OCI-LY7 (cell line): Measurements from ENCODE around the gene ZG16B.

Experiments used
- CTCF ChIP-seq: fragments of 200-600 bp; sonication (generic); conservative IDR thresholded peaks from 2 replicates; pipeline ENCODE4 v1.5.1; 2014; ENCODE audit warnings: mild to moderate bottlenecking, antibody characterized with exemption, low read length, moderate library complexity, mixed read lengths
- EZH2phosphoT487 ChIP-seq: fragments of 200-600 bp; sonication (generic); IDR thresholded peaks from 2 replicates; pipeline ENCODE4 v1.6.1; 2018; ENCODE audit warnings: low read depth, borderline replicate concordance, mild to moderate bottlenecking, mixed run types, antibody characterized with exemption, low read length, moderate library complexity, mixed read lengths

- TF ChIP-seq CTCF (peak; percentile 87), EZH2phosphoT487 (no peak)
Observed at GRCh38 chr16:2854700-2855309, 24.7 kb downstream of the ZG16B start.
